GM23338 (cell line): Measurements from ENCODE around the gene TNS1. TPM values are rescaled to one million over a fixed set of nuclear protein-coding genes. Genes with fewer than 3 reads are reported as not detected.

Experiments used
- ATAC-seq: fragments of 200-7000 bp; cut with Tn5 transposase; 3 replicates; pipeline ENCODE4 v1.9.1; 2020
- DNase-seq: peaks from one replicate; pipeline ENCODE4 v3.0.0-alpha.2; 2015; ENCODE audit warnings: low spot score
- H2AFZ ChIP-seq: fragments of 200-600 bp; sonication (generic); 2 replicates; pipeline ENCODE4 v1.8.0; 2016; ENCODE audit warnings: antibody characterized with exemption, mild to moderate bottlenecking, moderate library complexity
- H3F3A ChIP-seq: fragments of 200-600 bp; sonication (generic); replicated peaks from 2 replicates; pipeline ENCODE4 v1.8.0; 2017; ENCODE audit warnings: antibody characterized with exemption, mixed run types, low read depth
- H3K27ac ChIP-seq: fragments of 200-600 bp; sonication (generic); 2 replicates; pipeline ENCODE4 v1.6.1; 2016; ENCODE audit warnings: low read depth
- H3K27me3 ChIP-seq: fragments of 200-600 bp; sonication (generic); 2 replicates; pipeline ENCODE4 v1.8.0; 2016; ENCODE audit warnings: mild to moderate bottlenecking, mixed run types, moderate library complexity; ENCODE audit not compliant: insufficient read depth
- H3K36me3 ChIP-seq: fragments of 200-600 bp; sonication (generic); 2 replicates; pipeline ENCODE4 v1.8.0; 2016; ENCODE audit warnings: mild to moderate bottlenecking; ENCODE audit not compliant: insufficient read depth
- H3K4me1 ChIP-seq: fragments of 200-600 bp; sonication (generic); 2 replicates; pipeline ENCODE4 v1.8.0; 2016; ENCODE audit warnings: mild to moderate bottlenecking, moderate library complexity; ENCODE audit not compliant: insufficient read depth
- H3K4me2 ChIP-seq: fragments of 200-600 bp; sonication (generic); 2 replicates; pipeline ENCODE4 v1.7.1; 2017; ENCODE audit warnings: mixed run types
- H3K4me3 ChIP-seq: fragments of 200-600 bp; sonication (generic); 2 replicates; pipeline ENCODE4 v1.6.1; 2016; ENCODE audit warnings: mixed run types
- H3K79me2 ChIP-seq: fragments of 200-600 bp; sonication (generic); replicated peaks from 2 replicates; pipeline ENCODE4 v1.8.0; 2017; ENCODE audit warnings: mild to moderate bottlenecking; ENCODE audit not compliant: insufficient read depth
- H3K9me2 ChIP-seq: fragments of 200-600 bp; sonication (generic); 2 replicates; pipeline ENCODE4 v1.8.0; 2017; ENCODE audit not compliant: insufficient read depth
- H4K20me1 ChIP-seq: fragments of 200-600 bp; sonication (generic); replicated peaks from 2 replicates; pipeline ENCODE4 v1.8.0; 2017; ENCODE audit warnings: mild to moderate bottlenecking; ENCODE audit not compliant: insufficient read depth
- H3K27ac Mint-ChIP-seq: 2 replicates; pipeline ENCODE4 v1.8.0; 2020; ENCODE audit warnings: inconsistent platforms, mild to moderate bottlenecking, moderate library complexity, mixed read lengths
- H3K27me3 Mint-ChIP-seq: 3 replicates; pipeline ENCODE4 v1.8.0; 2022; ENCODE audit warnings: low read depth, mild to moderate bottlenecking, moderate library complexity, mixed read lengths, inconsistent platforms; ENCODE audit not compliant: insufficient read depth, poor library complexity
- H3K36me3 Mint-ChIP-seq: 3 replicates; pipeline ENCODE4 v1.8.0; 2021; ENCODE audit warnings: low read depth, mild to moderate bottlenecking, inconsistent platforms, moderate library complexity, mixed read lengths
- H3K4me1 Mint-ChIP-seq: 3 replicates; pipeline ENCODE4 v1.8.0; 2020; ENCODE audit warnings: mild to moderate bottlenecking, inconsistent platforms, mixed read lengths
- H3K4me3 Mint-ChIP-seq: 3 replicates; pipeline ENCODE4 v1.8.0; 2021; ENCODE audit warnings: moderate library complexity, mild to moderate bottlenecking, inconsistent platforms, mixed read lengths
- H3K9me3 Mint-ChIP-seq: 3 replicates; pipeline ENCODE4 v1.8.0; 2020; ENCODE audit warnings: moderate library complexity, mild to moderate bottlenecking, inconsistent platforms, mixed read lengths
- CREB1 ChIP-seq: fragments of 250-450 bp; sonication (Bioruptor Pico); IDR thresholded peaks from 2 replicates; pipeline ENCODE4 v1.5.0; 2020; ENCODE audit warnings: low read depth, mild to moderate bottlenecking, moderate library complexity
- ETS1 ChIP-seq: IDR thresholded peaks from 2 replicates; pipeline ENCODE4 v1.6.1; 2016; ENCODE audit warnings: antibody characterized with exemption
- EZH2 ChIP-seq: fragments of 200-600 bp; sonication (generic); IDR thresholded peaks from one replicate; pipeline ENCODE4 v1.8.0; 2017; ENCODE audit warnings: antibody characterized with exemption, mild to moderate bottlenecking, low read depth; ENCODE audit not compliant: unreplicated experiment
- EZH2phosphoT487 ChIP-seq: fragments of 200-600 bp; sonication (generic); IDR thresholded peaks from one replicate; pipeline ENCODE4 v1.8.1; 2018; ENCODE audit warnings: antibody characterized with exemption; ENCODE audit not compliant: unreplicated experiment
- NANOG ChIP-seq: IDR thresholded peaks from 2 replicates; pipeline ENCODE4 v1.6.1; 2016; ENCODE audit warnings: antibody characterized with exemption, borderline replicate concordance
- REST ChIP-seq: IDR thresholded peaks from one replicate; pipeline ENCODE4 v1.6.1; 2018; ENCODE audit warnings: antibody characterized with exemption; ENCODE audit not compliant: unreplicated experiment
- ZNF331 ChIP-seq: fragments of 250-450 bp; sonication (Bioruptor Pico); IDR thresholded peaks from 2 replicates; pipeline ENCODE4 v1.5.0; 2020; ENCODE audit warnings: low read depth, mild to moderate bottlenecking, moderate library complexity
- ZNF462 ChIP-seq: fragments of 250-450 bp; sonication (Bioruptor Pico); IDR thresholded peaks from 2 replicates; pipeline ENCODE4 v1.5.0; 2020; ENCODE audit warnings: mild to moderate bottlenecking, moderate library complexity
- polyA plus RNA-seq: library from polyadenylated mRNA; unstranded; fragments of >200 nt; fragmentation: Nextera tagmentation; extraction: Ambion mirVana; gene quantifications from 2 replicates; pipeline ENCODE4 v1.2.1, GENCODE V29; 2016
- total RNA-seq: library from RNA; depleted of rRNA; stranded (reverse); fragments of >200 nt; shearing (Covaris generic); gene quantifications from 2 replicates; pipeline ENCODE4 v1.2.3, GENCODE V29; 2014

Gene TNS1
- total and polyA plus RNA-seq, 2 experiments from 2014 or later, result 2.0 to 7.4 TPM

GRCh38 chr2:217817466-217818292, 185.1 kb downstream of the TNS1 start (continued):
- TF ChIP-seq ZNF462 (CRISPR knock-in tag), result no peak
- no peak for TF ChIP-seq EZH2phosphoT487
- TF ChIP-seq CREB1, result no peak
- TF ChIP-seq ZNF331 (CRISPR knock-in tag), result no peak
- no peak for TF ChIP-seq ETS1

- H3K27ac Mint-ChIP-seq, result no peak overlapping the region
- Histone ChIP-seq H3F3A (no peaks in the 10 kb centered on the region), H3K27me3 (no peaks in the 10 kb centered on the region), H3K9me2 (no peaks in the 10 kb centered on the region), H3K27ac (no peak overlapping the region), H3K4me3 (no peak overlapping the region), H4K20me1 (no peaks in the 10 kb centered on the region), H2AFZ (no peak overlapping the region), H3K79me2 (no peaks in the 10 kb centered on the region), H3K4me1 (no peaks in the 10 kb centered on the region), H3K4me2 (no peak overlapping the region), H3K36me3 (no peaks in the 10 kb centered on the region)
- ATAC-seq, result no peak
- peaks cover 5% of the 10 kb centered on the region; the same call in 2 of the 3 replicates for H3K4me1 Mint-ChIP-seq
- H3K27me3 Mint-ChIP-seq, result peaks cover 6% of the 10 kb centered on the region
- no peaks in the 10 kb centered on the region for H3K9me3 Mint-ChIP-seq
- peaks cover 3% of the 10 kb centered on the region; the same call in 2 of the 3 replicates for H3K36me3 Mint-ChIP-seq
- DNase-seq, result no peak
- no peak overlapping the region for H3K4me3 Mint-ChIP-seq
- TF ChIP-seq ZNF331 (CRISPR knock-in tag) (no peak), EZH2 (no peak), CREB1 (no peak), REST (no peak), EZH2phosphoT487 (no peak), ETS1 (no peak), NANOG (no peak)
Measured at GRCh38 chr2:217816396-217816869, 186.4 kb downstream of the TNS1 start.
